Measurements from ENCODE around the gene PPP1R7. TPM values are rescaled to one million over a fixed set of nuclear protein-coding genes. Genes with fewer than 3 reads are reported as not detected.

Gene PPP1R7
- total RNA-seq, 1 experiment from 2014 or later = 45.4 TPM

DNA sequence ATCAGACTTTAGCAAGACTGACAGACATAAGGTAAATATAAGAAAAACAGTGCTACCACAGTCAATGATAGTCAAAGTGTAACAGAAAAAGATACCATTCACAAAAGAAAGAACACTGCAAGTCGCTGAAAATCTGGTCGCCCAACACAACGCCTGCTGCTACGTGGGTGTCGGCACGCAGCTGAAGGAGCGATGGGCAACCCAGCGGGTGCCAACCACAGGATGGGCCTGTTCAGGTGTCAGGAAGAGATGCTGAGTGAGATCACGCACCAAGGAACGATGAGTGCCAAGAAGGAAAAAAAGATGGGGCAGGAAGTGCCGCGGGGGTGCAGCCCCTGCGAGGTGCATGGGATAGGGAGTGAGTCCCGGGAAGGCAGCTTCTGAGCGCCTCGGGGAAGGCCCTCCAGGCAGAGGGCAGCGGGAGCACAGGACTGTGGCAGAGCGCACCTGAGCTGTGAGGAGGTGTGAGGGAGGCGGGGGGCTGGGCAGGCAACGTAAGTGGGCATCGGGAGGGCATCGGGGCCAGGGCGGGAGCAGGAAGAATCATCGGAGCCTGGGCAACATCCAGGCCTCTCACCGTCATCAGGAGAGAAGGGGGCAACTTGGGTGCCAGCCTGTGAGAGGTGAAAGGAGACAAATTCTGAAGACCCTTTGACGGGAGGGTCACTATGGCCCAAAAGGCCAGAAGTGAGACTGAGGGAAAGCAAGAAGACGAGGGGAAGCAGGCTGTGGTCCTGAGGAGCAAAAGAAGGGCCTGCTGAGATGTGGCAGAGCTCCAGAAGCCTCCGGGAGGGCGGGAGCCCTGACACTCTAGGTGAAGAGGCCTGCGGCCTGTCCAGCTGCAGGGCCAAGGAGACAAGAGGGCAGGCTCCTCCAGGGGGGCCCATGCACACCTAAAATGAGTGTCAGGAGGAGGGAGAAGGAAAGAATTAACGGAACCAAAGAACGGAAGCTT is 33.4 kb upstream of the PPP1R7 start:
- CTCF ChIA-PET = no interaction called here
- no TSS peak for BruUV-seq (replicated peaks)
- no peak overlapping the region for H3K4me2 ChIP-seq (ENCODE audit: low read length)
- no peak for TF ChIP-seq EGR1 (IDR thresholded peaks at IDR 0.05; ENCODE audit: low read depth)
- no peak for TF ChIP-seq SRF (IDR thresholded peaks at IDR 0.05; ENCODE audit: low read depth)
- no peak for TF ChIP-seq YY1 (IDR thresholded peaks at IDR 0.05; ENCODE audit: extremely low read depth, insufficient replicate concordance, low read depth, low read length)
- TF ChIP-seq, protein P1, sequence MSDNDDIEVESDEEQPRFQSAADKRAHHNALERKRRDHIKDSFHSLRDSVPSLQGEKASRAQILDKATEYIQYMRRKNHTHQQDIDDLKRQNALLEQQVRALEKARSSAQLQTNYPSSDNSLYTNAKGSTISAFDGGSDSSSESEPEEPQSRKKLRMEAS (IDR thresholded peaks at IDR 0.05) = no peak
- no peak for TF ChIP-seq ZBTB33 (IDR thresholded peaks at IDR 0.05; ENCODE audit: extremely low read depth, insufficient replicate concordance, low read length)
- TF ChIP-seq REST (IDR thresholded peaks at IDR 0.05; ENCODE audit: low read depth) = no peak
- no peak for TF ChIP-seq CEBPB (IDR thresholded peaks at IDR 0.05; ENCODE audit: low read depth)
- no peak for TF ChIP-seq EZH2phosphoT487 (IDR thresholded peaks at IDR 0.05; ENCODE audit: borderline replicate concordance)
- no peak for TF ChIP-seq ZFX (IDR thresholded peaks at IDR 0.05)
- no peak for TF ChIP-seq RAD21 (IDR thresholded peaks at IDR 0.05; ENCODE audit: low read depth)
- no peak for TF ChIP-seq POLR2A (IDR thresholded peaks at IDR 0.05; ENCODE audit: borderline replicate concordance, extremely low read depth, insufficient read depth, insufficient read length)
- TF ChIP-seq SIN3A (IDR thresholded peaks at IDR 0.05; ENCODE audit: low read depth) = no peak
- TF ChIP-seq TCF7L2 (IDR thresholded peaks at IDR 0.05; ENCODE audit: borderline replicate concordance, extremely low read depth, insufficient read depth, insufficient read length) = no peak
- no peak for TF ChIP-seq ZNF274 (IDR thresholded peaks at IDR 0.05; ENCODE audit: low read depth, low read length)
- TF ChIP-seq SP1 (IDR thresholded peaks at IDR 0.05; ENCODE audit: low read depth) = no peak
- no peak for TF ChIP-seq ELF1 (IDR thresholded peaks at IDR 0.05; ENCODE audit: borderline replicate concordance, low read depth)
- TF ChIP-seq, protein P2, sequence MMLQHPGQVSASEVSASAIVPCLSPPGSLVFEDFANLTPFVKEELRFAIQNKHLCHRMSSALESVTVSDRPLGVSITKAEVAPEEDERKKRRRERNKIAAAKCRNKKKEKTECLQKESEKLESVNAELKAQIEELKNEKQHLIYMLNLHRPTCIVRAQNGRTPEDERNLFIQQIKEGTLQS (IDR thresholded peaks at IDR 0.05) = no peak
- TF ChIP-seq FOSL1 (IDR thresholded peaks at IDR 0.05; ENCODE audit: low read depth) = no peak
- H3K9me2 ChIP-seq (ENCODE audit: insufficient read depth) = no peaks in the 10 kb centered on the region
- ATAC-seq (no peak), DNase-seq (ENCODE audit: low read depth, low spot score) (no peak)
- no peak overlapping the region for H2AFZ ChIP-seq (ENCODE audit: low read depth, low read length, poor library complexity, severe bottlenecking)
- no peak overlapping the region for H3K4me3 ChIP-seq (replicated peaks in 1 of 2; ENCODE audit: low read depth in 1 of 2, low read length in 2 of 2)
- intact Hi-C loops (cut with micrococcal nuclease) = no loop called here
- no peaks in the 10 kb centered on the region for H4K20me1 ChIP-seq (ENCODE audit: insufficient read depth)
- no peak overlapping the region for H3K27ac ChIP-seq (ENCODE audit: low read depth, low read length)
- H3K36me3 ChIP-seq (ENCODE audit: control insufficient read depth in 1 of 2, insufficient read depth in 2 of 2, low read length in 2 of 2) = 0 out of 4 replicates have a peak, but pooled peaks cover 0 to 2% of the 10 kb centered on the region in 2 experiments
- H3K9ac ChIP-seq (ENCODE audit: low read length) = no peak overlapping the region
- H3K79me2 ChIP-seq (ENCODE audit: insufficient read depth, low read length) = no peaks in the 10 kb centered on the region
- POLR2A ChIA-PET = no interaction called here
- H3K4me1 ChIP-seq (ENCODE audit: control insufficient read depth in 1 of 2, insufficient read depth in 2 of 2, low read length in 2 of 2) = no peaks in the 10 kb centered on the region
- no peaks in the 10 kb centered on the region for H3K9me3 ChIP-seq (ENCODE audit: control insufficient read depth in 1 of 2, insufficient read depth in 1 of 2, low read depth in 1 of 2, low read length in 2 of 2)
- H3K27me3 ChIP-seq (ENCODE audit: insufficient read depth, low read length) = no peaks in the 10 kb centered on the region
- RAD21 ChIA-PET (ENCODE audit: low non-redundant PET in 1 of 2, low total read pairs in 2 of 2, uncharacterized antibody in 2 of 2, unreplicated experiment in 2 of 2) = no interaction called here

All from HCT116 (cell line).